ENCODE data around the gene WWOX.

GRCh38 chr16:79062821-79063220 lies 963.4 kb downstream of the WWOX start:
- TF ChIP-seq CTCF (IDR thresholded peaks at IDR 0.05; ENCODE audit: borderline replicate concordance, extremely low read depth, low read length, poor library complexity, severe bottlenecking) (no peak), EZH2 (IDR thresholded peaks at IDR 0.05; ENCODE audit: borderline replicate concordance, low read depth, low read length, severe bottlenecking) (no peak)
